Measurements from ENCODE around the gene LDAH. TPM values are rescaled to one million over a fixed set of nuclear protein-coding genes. Genes with fewer than 3 reads are reported as not detected.

The LDAH gene
- total RNA-seq, 1 experiment from 2014 or later, result 42.4 TPM

DNA sequence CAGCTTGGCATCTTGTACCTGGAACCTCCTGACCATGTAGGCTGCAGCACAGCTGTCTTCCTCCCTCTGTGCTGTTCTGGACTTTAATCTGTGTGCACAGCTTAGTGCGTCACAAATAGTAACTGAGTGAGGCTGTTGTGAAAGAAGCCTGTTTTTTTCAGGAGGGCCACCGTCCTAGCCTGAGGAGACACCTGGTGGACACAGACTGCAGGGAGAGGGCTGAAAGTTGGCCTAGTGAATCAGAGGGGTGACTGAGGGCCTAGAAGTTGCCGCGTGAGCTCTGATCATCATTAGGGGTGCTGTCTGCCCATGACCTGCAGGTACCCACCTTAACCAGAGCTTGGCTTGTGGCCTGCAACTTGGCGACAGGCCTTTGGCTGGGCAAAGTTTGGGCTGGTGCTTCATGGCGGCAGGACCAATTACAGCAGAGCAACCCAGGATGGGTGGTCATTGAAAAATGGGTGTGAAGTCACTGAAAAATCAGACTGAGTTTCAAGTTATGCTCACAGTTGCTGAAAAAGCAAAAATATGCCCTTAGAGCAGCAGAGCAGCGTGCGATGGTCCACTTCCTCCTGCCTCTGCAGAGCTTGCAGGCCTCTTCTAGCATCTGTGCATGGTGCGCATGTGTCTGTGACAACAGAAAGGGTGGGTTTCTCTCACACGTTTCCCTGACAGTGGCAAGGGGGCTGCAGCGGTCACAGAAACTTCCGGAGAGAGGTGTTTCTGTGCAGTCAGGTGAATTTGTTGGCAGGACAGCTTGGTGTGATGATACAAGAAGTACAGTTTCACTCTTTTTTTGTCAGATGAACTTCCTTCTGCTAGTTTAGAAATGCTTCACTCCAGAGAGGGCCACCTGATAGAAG is 146.3 kb downstream of the LDAH start:
- in situ Hi-C loops (cut with HindIII; ENCODE audit: low pct_unique_long_range_greater_than_20kb, low sequenced_read_pairs), result loop anchor here (10.0 to 25.0 kb wide), 2 partner anchors 58 to 261 kb away; no protein-coding TSS in a partner anchor
- peak; percentile 30 for DNase-seq (ENCODE audit: low read depth, low spot score)

GRCh38 chr2:20675701-20676352 is 147.1 kb downstream of the LDAH start:
- in situ Hi-C loops (cut with HindIII; ENCODE audit: low pct_unique_long_range_greater_than_20kb, low sequenced_read_pairs), result loop anchor here (10.0 to 25.0 kb wide), 2 partner anchors 59 to 261 kb away; no protein-coding TSS in a partner anchor
- peak; percentile 36 for DNase-seq (ENCODE audit: low read depth, low spot score)

DNA sequence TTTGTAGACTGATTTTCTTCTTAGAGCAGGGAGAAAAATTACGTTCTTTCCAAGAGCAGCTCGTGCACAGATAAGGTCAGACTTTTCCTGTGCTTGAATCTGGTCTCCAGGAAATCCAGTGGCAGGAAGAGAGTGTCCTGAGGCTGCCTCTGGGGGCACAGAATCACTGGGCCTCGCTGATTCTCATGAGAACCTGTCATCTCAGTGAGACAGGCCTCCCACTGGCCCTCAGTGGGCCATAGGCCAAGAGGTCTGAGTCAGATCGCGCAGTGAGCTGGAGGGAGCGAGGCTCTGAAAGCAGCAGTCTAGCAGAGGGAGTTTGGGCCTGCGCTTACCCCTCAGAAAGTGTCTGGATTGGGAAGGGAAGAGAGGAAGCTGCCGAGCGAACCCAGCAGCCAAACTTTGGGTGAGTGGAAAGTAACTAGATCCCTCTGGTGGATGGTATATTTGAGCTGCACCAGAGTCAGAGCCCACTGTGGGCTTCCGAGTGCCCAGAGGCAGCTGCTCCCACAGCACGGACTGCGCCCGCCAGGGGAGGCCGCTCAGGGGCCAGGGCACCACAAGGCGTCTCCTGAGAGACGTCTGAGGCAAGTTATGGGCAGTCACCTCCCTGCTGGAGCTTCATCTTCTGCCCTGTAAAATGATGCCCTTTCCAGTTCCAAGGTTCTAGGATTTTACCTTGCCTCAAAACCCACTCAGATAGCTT is 147.8 kb downstream of the LDAH start:
- no peak for DNase-seq (ENCODE audit: low read depth, low spot score)
- in situ Hi-C loops (cut with HindIII; ENCODE audit: low pct_unique_long_range_greater_than_20kb, low sequenced_read_pairs), result loop anchor here (10.0 to 25.0 kb wide), 2 partner anchors 60 to 262 kb away; no protein-coding TSS in a partner anchor

- in situ Hi-C loops (cut with HindIII; ENCODE audit: low pct_unique_long_range_greater_than_20kb, low sequenced_read_pairs), result loop anchor here (10.0 kb wide), 1 partner anchor 60 kb away; no protein-coding TSS in a partner anchor
- no peak for DNase-seq (ENCODE audit: low read depth, low spot score)
Measured at GRCh38 chr2:20674309-20674965, 148.5 kb downstream of the LDAH start.

DNA sequence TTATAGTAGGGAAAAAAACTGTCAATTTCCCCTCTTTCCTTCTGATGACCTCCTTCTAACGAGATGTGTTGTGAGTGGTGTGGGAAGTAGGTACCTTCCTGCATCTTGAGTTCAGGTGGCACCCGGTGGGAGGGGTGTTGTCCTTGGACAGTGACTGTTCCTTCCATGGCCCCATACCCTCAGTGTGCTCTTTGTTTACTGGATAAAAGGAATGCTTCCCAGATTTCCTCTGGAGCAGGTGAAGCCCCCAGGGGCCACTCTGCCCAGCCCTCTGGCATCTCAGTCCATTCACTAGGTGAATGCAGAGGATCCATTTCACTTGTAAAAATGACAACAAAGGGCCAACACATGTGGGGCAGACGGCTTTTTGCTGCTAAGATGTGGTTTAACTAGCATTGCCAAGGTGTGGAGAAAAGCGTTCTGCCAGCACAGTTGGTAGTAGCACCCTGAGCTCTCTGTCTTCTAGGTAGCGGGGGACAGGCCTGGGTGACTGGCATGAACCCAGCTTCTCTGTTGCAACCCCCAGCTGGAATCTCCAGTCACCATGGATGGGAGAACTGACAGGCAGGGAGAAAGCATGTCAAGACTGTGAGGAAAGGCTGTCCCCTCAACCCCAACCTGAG is 149.1 kb downstream of the LDAH start:
- no peak for DNase-seq (ENCODE audit: low read depth, low spot score)
- in situ Hi-C loops (cut with HindIII; ENCODE audit: low pct_unique_long_range_greater_than_20kb, low sequenced_read_pairs), result loop anchor here (10.0 kb wide), 1 partner anchor 61 kb away; no protein-coding TSS in a partner anchor

DNA sequence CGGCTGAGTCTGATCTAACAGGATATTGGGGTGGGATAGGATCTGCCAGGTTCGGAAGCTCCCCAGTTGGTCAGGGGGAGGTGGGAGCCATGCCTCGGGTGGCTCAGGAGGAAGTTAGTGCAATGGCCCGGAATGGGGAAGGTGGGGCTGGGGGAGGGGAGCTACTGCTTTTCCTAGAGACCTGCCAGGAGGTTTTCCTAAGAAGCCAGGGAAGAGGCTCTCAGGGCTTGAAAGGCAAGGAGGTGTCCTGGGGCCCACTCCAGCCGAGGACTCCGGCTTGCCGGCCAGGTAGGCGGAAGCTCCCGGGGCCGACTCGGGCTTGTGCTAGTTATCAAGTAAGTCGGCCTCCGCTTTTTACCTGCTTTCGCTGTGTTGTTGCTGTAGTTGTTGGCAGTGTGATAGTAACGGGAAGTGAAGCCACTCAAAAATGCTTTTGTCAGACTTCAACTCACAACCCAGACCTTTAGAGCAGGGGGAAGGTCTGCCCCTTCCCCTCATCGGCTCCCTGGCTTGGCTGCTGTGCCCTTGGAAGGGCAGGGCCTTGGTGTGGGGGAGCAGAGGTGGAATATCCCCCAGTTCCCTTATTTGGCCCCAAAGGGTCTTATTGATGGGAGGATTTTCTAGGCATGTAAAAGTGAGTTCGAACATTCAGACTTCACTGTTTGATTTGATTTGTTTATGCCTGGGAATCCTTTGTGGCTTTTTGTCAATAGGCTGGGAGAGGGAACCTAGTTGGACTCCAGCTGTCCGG is 150.5 kb downstream of the LDAH start:
- in situ Hi-C loops (cut with HindIII; ENCODE audit: low pct_unique_long_range_greater_than_20kb, low sequenced_read_pairs), result loop anchor here (10.0 kb wide), 1 partner anchor 62 kb away; no protein-coding TSS in a partner anchor
- DNase-seq (ENCODE audit: low read depth, low spot score), result no peak

GRCh38 chr2:20671736-20672080 is 151.2 kb downstream of the LDAH start:
- DNase-seq (ENCODE audit: low read depth, low spot score), result no peak
- in situ Hi-C loops (cut with HindIII; ENCODE audit: low pct_unique_long_range_greater_than_20kb, low sequenced_read_pairs), result loop anchor here (10.0 kb wide), 1 partner anchor 63 kb away; no protein-coding TSS in a partner anchor

GRCh38 chr2:20671036-20671735 is 151.7 kb downstream of the LDAH start:
- in situ Hi-C loops (cut with HindIII; ENCODE audit: low pct_unique_long_range_greater_than_20kb, low sequenced_read_pairs), result loop anchor here (10.0 kb wide), 1 partner anchor 64 kb away; no protein-coding TSS in a partner anchor
- no peak for DNase-seq (ENCODE audit: low read depth, low spot score)

DNA sequence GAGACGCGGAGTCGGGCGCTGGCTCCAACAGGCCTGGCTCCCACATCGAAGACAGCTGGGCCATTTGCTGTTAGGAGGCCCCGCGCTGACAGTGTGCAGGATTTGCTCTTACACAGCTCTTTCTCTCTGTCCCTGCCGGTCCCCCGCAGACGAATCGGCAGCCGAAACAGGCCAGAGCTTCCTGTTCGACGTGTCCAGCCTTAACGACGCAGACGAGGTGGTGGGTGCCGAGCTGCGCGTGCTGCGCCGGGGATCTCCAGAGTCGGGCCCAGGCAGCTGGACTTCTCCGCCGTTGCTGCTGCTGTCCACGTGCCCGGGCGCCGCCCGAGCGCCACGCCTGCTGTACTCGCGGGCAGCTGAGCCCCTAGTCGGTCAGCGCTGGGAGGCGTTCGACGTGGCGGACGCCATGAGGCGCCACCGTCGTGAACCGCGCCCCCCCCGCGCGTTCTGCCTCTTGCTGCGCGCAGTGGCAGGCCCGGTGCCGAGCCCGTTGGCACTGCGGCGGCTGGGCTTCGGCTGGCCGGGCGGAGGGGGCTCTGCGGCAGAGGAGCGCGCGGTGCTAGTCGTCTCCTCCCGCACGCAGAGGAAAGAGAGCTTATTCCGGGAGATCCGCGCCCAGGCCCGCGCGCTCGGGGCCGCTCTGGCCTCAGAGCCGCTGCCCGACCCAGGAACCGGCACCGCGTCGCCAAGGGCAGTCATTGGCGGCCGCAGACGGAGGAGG is 152.4 kb downstream of the LDAH start:
- in situ Hi-C loops (cut with HindIII; ENCODE audit: low pct_unique_long_range_greater_than_20kb, low sequenced_read_pairs), result loop anchor here (10.0 kb wide), 1 partner anchor 64 kb away; no protein-coding TSS in a partner anchor
- no peak for DNase-seq (ENCODE audit: low read depth, low spot score)

DNA sequence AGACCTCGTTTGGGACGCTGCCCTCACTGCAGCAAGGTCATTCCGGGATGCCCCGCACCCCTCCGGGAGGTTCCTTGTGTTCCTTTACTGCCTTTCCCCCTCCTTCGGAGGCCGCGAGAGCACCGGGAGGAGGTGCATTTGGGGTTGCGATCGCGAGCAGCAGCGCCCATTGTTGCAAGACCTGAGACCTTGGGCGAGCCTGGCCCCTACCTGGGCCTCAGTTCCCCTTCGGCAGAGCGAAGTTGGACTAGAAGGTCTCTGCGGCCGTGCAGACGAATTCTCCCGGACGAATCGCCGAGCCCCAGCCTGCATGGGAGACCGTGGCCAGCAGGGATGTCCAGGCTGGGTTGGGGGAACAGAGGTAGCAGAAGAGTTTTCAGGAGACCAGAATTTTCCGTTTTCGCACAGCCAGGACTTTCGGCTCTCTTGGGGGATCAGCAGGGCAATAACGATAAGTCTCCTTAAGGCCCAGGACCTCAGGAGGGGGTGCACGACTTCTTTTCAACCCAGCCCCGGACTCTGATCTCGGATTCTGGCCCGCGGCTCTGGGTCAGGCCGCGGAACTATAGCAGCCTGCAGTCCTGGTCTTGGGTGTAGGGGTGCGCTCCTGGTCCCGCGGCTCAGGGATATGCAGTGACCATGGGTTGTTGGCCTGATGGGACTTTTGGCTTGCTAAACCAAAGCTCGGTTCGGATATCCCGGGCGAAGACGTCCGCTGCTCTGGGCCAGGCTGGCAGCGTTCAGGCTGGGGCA is 153.2 kb downstream of the LDAH start:
- in situ Hi-C loops (cut with HindIII; ENCODE audit: low pct_unique_long_range_greater_than_20kb, low sequenced_read_pairs), result loop anchor here (10.0 kb wide), 1 partner anchor 65 kb away; no protein-coding TSS in a partner anchor
- DNase-seq (ENCODE audit: low read depth, low spot score), result no peak

GRCh38 chr2:20668871-20669475 is 153.9 kb downstream of the LDAH start:
- no peak for DNase-seq (ENCODE audit: low read depth, low spot score)
- in situ Hi-C loops (cut with HindIII; ENCODE audit: low pct_unique_long_range_greater_than_20kb, low sequenced_read_pairs), result no loop called here

DNA sequence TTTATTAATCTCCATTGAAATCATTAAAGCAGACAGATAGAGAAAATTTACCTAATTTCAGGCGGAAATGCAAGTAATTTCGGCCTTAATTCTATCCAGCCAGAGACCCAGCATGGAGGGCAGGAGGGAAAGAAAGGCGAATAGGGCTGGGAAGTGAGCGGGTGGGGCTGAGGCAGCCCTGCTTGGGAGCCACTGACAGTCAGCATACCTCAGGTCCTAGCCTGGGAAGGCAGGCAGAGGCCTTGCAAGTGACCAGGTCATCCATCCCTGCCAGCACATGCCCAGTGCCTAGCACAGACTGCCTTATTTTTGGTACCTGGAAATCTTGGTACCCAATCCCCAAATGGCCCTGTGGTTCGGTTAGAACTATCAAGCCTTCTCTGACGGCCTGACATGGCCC is 154.4 kb downstream of the LDAH start:
- DNase-seq (ENCODE audit: low read depth, low spot score), result no peak
- in situ Hi-C loops (cut with HindIII; ENCODE audit: low pct_unique_long_range_greater_than_20kb, low sequenced_read_pairs), result no loop called here

GRCh38 chr2:20667531-20668401 is 155.1 kb downstream of the LDAH start:
- in situ Hi-C loops (cut with HindIII; ENCODE audit: low pct_unique_long_range_greater_than_20kb, low sequenced_read_pairs), result no loop called here
- no peak for DNase-seq (ENCODE audit: low read depth, low spot score)

Measured in SK-MEL-5 (cell line).